ENCODE results near the gene PPM1F.
"Not testable (repeated sequence)": the region's sequence is repeated elsewhere in the genome, so short reads cannot be mapped to it uniquely, and the experiment has no call there.

PPM1F gene

DNA sequence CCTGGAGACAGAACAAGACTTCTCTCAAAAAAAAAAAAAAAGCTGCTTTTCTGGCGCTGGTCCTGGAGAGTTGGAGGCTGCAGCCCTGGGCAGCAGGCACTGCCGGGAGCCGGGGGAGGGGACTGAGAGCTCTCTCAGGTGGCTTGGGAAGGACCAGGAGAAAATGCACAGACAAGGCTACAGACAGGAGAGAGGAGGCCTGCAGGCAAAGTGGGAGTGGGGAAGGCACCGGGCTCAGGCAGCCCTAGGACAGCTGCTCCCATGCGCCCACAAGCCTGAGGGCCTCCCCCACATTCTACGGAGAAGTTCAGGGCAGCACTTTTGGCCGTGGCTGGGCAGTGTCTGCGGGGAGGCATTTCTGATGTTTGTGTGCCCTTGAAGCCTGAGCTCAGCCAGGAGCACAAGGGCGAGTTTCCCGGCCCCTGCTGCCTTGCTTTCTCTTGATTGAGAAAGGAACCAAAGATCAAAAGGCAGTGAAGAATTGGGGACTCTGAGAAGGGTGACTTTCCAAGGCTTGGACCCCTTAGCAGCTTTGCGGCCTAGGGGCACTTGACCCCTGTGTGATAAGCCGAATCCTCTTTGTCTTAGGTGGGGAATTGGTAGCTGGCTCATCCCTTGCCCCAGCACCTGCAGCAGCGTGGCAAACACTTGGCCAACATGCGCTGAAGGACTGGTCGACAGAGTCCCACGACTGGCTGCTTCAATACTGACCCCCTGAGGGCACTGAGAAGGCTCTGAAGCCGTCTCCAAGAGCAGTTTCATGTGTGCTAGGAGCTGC, 35.3 kb downstream of the PPM1F start:
- no peak for DNase-seq

DNA sequence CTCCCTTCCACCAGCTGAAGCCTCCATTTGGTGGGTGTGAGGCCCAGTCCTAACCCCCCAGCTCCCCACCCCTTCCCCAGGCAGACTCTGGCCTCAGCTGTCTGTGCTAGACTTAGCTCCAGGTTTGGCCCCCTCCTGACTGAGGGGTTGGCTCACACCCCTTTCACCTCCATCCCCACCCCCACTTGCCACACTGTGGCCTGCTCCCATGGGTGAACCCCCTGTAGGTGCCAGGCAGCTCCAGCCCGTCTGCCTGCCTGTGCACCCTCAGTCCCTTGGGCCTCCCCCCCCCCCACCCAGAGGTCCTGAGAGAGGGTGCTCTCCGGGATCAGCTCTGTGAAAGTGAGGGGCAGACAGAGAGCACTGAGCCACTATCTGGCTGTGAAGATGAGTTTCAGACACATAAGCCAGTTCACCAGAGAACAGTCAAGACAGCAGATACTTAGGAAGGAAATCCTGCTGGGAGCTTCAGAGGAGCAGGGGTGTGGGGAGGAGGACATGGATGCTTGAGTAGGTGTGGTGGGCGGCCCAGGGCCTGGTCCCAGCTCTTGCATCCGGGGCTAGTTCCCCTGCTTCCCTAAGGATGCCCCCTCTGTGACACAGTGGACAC, 36.2 kb downstream of the PPM1F start:
- no peak for DNase-seq

DNA sequence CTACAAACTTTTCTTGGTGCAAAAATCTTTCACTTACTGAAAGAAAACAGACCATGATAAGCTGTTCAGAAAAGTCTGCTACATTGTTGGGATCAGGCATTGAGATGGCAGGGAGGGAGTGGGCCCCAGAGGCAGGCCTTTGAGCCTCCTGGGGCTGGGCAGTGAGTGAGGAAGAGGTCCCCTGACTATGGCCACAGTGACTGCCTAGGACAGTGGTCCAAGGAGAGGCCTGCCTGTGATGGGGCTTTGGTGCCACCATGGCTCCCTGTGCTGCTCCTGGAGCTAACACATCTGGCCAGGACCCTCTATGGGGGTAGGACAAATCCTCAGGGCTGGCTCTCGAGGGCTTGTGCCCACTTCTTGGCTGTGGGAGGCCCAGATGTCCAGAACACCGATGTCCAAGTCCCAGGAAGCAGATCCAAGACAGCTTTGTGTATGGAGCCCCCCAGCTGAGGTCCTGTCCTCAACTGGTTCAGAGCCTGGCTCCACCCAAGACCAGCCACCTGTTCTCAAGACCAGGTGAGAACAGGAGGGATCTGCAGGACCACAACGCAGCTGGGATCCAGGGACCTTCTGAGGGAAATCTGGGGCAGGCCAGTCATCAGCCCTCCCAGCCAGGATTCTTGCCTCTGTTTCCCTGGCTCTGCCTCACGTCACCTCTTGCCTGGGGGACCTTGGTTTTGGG, 36.9 kb downstream of the PPM1F start:
- DNase-seq, result no peak

DNA sequence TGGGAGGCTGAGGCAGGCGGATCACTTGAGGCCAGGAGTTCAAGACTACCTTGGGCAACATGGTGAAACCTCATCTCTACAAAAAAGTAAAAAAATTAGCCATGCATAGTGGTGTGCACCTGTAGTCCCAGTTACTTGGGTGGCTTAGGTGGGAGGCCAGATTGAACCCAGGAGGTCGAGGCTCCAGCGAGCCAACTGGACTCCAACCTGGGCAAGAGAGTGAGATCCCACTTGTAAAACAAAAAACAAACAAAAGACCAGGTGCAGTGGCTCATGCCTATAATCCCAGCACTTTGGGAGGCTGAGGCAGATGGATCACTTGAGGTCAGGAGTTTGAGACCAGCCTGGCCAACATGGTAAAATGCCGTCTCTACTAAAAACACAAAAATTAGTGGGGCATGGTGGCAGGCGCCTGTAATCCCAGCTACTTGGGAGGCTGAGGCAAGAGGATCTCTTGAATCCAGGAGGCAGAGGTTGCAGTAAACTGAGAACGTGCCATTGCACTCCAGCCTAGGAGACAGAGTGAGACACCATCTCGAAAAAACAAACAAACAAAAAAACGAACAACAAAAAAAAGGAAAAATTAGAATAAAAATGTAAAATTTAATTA, 38.5 kb downstream of the PPM1F start:
- DNase-seq, result not testable (repeated sequence)

DNA sequence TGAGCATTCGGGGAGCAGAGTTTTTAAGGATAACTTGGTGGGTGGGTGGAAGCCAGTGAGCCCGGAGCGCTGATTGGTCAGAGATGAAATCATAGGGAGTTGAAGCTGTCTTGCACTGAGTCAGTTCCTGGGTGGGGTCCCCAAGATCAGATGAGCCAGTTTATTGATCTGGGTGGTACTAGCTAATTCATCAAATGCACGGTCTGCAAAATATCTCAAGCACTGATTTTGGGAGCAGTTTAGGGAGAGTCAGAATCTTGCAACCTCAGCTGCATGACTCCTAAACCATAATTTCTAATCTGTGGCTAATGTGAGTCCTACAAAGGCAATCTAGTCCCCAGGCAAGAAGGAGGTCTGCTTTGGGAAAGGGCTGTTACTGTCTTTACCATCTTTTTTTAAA, 42.3 kb downstream of the PPM1F start:
- DNase-seq, result not testable (repeated sequence)

DNA sequence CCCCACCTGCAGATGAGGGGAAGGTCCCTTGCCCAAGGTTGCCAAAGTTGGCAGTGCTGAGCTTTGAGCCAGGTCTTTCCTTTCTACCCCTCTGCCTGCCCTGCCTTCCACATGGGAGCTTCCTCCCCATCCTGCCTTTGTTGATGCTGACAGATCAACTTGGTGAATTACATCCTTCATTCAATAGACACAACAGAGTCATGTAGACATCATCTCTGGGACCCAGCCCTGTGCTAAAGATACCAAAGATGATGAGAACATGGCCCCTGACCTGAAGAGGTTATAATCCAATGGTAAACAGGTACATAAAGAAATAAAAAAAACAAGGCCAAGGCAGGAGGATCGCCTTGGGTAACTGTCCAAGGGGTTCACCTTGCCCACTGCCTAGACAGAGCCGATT, 42.8 kb downstream of the PPM1F start:
- no peak for DNase-seq

DNA sequence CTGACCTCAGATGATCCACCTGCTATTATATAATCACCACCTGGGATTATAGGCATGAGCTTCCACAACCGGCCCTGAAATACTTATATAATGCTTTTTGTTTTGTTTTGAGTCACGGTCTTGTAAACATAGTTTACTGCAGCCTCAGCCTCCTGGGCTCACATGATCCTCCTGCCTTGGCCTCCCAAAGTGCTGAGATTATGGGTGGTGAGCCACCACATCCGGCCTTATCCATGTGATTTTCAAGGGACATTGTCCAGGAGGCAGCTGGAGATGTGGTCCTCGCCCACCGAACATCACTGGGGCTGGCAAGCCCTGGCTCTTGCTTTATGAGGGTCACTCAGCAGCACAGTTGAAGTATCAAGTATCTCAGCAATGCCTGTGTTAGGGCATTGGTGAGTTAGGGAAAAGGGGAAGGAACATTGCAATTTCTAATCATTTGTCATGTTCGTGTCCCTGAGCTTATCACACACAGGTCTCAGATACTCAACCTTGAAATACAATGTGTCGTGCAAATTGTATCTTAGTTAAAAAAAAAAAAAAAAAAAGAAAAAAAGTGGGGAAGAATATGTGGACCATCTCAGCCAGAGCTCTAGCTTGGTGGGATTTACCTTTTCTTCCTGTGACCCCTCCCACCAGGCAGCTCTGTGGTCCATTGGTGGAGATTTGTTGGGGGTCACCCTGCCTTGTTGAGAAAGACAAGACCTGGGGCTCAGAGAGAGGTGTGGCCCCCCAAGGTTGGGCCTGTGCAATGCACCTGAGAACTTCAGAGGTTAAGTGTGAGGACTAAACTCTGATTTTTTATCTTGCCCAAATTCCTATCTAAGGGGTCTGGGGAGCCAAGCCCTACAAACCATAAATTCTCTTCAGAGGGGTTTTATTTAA, 44.8 kb downstream of the PPM1F start:
- no peak for DNase-seq

DNA sequence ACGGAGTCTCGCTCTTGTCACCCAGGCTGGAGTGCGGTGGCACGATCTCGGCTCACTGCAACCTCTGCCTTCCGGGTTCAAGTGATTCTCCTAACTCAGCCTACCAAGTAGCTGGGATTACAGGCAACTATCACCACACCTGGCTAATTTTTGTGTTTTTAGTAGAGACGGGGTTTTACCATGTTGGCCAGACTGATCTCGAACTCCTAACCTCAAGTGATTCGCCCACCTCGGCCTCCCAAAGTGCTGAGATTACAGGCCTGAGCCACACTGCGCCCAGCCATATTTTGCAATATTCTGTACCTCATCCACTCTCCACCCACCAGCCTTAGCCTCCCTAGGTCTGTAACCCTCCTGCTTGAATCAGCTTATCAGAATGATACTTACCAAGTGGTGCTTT, 47.4 kb downstream of the PPM1F start:
- DNase-seq, result not testable (repeated sequence)

DNA sequence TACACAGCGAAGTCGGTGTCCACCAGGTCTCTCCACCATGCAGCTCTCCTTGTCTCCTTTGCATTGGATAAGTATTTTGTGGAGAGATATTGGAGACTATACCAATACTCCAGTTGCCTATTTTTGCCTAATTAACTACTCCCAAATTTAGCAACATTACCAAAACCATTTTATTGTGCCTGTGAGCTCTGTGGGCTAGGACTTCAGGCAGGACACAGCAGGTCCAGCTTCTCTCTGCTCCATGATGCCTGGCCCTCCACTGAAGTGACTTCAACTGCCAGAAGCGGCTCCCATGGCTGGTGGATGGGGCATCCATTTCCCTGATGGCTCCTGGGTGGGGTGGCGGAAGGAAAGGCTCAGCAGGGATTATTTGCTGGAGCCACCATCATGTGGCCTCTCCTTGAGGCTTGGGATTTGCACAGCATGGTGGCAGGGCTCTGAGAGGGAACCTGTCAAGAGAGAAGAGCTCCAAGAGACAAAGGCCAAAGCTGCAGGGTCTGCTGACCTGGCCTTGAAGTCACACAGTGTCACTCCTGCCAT, 48.3 kb downstream of the PPM1F start:
- no peak for DNase-seq

DNA sequence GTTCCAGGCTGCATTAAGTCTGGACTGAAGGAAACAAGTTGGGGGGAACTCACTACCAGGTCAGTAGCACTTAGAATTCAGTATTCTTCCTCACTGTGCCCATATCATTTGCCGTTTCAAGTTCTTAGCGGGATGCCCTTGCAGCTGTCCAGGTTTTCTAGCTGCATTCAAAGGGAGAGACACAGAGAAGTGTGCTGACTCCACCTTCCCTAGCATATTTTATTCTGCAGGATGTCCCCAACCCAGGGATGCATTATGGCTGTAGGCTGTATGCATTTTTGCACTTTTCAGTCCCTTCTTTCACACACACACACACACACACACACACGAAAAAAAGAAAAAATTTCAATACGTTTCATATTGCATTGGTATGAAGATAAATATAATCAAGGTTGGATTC, 49.4 kb downstream of the PPM1F start:
- DNase-seq, result no peak

DNA sequence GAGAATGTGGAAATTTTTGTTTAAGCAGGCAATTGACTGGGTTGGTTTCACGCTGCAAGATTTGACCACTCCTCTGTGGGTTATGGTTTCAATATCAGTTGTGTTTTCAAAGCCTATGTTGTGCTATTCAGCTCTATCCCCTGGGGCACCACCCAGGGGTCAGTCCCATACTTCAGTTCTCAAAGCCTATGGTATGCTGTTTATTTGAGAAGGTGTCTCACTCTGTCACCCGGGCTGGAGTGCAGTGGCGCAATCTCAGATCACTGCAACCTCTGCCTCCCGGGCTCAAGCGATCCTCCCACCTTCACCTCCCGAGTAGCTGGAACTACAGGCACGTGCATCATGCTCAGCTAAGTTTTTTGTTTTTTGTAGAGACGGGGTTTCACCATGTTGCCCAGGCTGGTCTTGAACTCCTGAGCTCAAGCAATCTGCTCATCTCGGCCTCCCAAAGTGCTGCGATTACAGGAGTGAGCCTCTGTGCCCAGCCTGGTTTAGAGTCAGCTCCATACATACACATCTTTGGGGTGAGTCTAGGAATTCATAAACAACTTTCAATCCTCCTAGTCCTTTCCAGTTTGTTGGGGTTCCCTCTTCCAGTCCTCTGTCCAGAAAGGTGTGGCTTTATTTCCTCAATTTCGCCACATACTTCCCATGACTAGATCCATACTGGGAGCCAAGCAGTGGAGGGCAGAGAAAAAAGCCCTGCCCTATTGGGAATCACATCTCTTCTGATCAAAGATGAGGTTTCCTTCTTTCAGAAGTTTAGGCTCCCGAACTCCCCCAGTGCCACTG, 50.2 kb downstream of the PPM1F start:
- DNase-seq, result no peak

DNA sequence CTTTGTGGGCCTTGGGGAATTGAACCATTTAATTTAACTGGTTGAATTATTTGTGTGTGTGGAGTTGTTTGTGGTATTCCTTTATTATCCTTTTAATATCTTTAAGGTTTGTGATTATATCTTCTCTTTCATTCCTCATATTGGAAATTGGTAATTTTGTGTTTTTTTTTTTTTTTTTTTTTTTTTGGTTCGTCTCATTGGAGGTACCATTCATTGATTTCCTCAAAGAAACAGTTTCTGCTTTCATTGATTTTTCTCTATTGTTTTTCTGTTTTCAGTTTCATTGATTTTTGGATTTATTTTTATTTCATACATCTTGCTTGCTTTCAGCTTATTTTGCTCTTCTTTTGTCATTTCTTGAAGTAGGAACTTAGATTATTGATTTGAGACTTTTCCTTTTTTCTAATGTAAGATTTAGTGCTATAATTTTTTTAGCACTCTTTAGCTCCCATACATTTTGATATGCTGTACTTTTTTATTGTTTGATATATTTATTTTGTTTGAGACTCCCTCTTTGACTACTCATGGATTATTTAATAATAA, 54.2 kb downstream of the PPM1F start:
- no peak for DNase-seq

DNA sequence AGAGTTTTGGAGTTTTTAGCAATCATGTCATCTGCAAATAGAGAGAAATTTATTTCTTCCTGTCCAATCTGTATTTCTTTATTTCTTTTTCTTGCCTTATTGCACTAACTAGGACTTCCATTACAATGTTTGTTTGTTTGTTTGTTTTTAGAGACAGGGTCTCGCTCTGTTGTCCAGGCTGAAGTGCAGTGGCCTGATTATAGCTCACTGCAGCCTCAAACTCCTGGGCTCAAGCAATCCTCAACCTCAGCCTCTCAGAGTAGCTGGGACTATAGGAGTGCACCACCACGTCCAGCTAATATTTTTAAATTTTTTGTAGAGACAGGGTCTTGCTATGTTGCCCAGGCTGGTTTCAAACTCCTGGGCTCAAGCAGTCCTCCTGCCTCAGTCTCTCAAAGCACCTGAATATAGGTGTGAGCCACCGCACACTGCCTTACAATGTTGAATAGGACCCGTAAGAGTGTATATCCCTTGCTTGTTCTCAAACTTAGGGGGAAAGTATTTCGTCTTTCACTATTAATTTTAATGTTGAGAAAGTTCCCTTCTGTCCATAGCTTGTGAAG, 55.6 kb downstream of the PPM1F start:
- no peak for DNase-seq

DNA sequence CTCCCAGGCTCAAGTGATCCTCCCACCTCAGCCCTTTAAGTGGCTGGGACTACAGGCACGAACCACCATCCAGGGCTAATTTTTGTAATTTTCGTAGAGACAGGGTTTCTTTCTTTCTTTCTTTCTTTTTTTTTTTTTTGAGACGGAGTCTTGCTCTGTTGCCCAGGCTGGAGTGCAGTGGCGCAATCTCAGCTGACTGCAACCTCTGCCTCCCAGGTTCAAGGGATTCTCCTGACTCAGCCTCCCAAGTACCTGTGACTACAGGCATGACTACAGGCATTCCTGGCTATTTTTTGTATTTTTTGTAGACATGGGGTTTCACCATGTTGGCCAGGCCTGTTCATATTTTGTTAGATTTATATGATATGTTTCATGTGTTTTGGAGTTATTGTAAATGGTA, 56.4 kb downstream of the PPM1F start:
- not testable (repeated sequence) for DNase-seq

DNA sequence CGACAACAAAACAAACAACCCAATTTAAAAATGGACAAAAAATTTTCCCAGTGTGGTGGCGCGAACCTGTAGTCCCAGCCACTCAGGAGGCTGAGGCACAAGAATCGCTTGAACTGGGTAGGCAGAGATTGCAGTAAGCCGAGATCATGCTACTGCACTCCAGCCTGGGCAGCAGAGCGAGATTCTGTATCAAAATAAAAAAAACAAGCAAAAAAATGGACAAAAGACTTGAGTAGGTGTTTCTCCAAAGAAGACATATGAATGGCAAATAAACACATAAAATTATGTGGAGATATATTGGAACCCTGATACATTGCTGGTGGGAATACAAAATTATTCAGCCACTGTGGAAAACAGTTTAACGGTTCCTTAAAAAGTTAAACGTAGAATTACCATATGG, 57.8 kb downstream of the PPM1F start:
- no peak for DNase-seq

DNA sequence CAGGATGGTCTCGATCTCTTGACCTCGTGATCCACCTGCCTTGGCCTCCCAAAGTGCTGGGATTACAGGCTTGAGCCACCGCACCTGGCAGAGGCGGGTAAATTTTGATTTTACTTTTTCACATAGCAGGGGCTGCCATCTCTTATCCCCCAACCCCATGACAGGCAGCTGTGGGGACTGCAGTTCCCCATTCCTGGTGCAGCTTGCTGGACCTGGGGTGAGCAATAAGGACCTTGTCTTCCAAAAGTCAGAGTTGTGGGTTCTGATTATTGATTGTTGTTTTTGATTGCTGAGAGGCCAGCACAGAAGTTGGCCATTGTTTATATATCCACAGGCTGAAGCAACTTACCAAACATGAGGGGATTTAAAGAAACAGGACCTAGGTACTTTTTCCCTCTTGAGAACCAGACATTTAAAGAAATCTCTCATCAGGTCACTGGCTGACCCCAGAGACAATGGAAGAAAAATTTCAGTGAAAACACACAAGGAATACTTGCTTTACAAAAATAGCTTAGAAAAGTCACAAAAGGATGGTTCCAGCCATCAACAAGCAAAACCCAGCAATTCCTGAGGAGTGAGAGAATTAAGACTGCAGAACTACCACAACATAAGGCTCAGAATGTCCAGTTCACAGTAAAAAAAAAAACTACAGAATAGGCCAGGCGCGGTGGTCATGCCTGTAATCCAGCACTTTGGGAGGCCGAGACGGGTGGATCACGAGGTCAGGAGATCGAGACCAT, 63.2 kb downstream of the PPM1F start:
- no peak for DNase-seq

DNA sequence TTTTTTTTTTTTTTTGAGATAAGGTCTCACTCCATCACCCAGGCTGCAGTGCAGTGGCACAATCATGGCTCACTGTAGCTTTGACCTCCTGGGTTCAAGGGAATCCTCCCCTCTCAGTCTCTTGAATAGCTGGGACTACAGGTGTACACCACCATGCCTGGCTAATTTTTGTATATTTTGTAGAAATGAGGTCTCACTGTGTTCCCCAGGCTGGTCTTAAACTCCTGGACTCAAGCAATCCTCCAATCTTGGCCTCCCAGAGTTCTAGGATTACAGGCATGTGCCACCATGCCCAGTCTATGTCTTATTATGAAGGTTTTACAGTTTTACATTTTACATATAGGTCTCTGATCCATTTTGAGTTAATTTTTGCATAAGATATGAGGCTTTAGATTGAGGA, 64.8 kb downstream of the PPM1F start:
- no peak for DNase-seq

DNA sequence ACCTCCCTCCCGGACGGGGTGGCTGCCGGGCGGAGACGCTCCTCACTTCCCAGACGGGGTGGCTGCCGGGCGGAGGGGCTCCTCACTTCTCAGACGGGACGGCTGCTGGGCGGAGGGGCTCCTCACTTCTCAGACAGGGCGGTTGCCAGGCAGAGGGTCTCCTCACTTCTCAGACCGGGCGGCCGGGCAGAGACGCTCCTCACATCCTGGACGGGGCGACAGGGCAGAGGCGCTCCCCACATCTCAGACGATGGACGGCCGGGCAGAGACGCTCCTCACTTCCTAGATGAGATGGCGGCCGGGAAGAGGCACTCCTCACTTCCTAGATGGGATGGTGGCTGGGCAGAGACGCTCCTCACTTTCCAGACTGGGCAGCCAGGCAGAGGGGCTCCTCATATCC, 68.7 kb downstream of the PPM1F start:
- DNase-seq, result not testable (repeated sequence)

DNA sequence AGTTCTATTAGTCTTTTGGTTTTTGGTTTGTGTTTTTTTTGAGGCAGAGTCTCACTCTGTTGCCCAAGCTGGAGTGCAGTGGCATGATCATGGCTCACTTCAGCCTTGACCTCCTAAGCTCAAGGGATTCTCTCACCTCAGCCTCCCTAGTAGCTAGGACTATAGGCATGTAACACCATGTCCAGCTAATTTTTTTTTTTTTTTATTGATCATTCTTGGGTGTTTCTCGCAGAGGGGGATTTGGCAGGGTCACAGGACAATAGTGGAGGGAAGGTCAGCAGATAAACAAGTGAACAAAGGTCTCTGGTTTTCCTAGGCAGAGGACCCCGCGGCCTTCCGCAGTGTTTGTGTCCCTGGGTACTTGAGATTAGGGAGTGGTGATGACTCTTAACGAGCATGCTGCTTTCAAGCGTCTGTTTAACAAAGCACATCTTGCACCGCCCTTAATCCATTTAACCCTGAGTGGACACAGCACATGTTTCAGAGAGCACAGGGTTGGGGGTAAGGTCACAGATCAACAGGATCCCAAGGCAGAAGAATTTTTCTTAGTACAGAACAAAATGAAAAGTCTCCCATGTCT, 69.8 kb downstream of the PPM1F start:
- not testable (repeated sequence) for DNase-seq

All from NCI-H187 (cell line).